GM12891 (cell line): Measurements from ENCODE around the gene LASP1NB.

Experiments used
- DNase-seq: peaks from one replicate; pipeline ENCODE4 v3.0.0; 2011; ENCODE audit warnings: low spot score; ENCODE audit not compliant: insufficient read length
- FAIRE-seq: peaks from 2 replicates; lab custom pipeline; 2011; peaks lifted over from hg19 to GRCh38; lab: Jason Lieb, UNC
- PAX5 ChIP-seq: IDR thresholded peaks from 2 replicates; pipeline ENCODE4 v1.6.1; 2011; ENCODE audit warnings: low read length, moderate library complexity, mild to moderate bottlenecking; ENCODE audit not compliant: insufficient read depth, severe bottlenecking
- POLR2A ChIP-seq: IDR thresholded peaks from 2 replicates; pipeline ENCODE4 v1.6.1; 2011; ENCODE audit warnings: low read depth, low read length, control low read depth
- POLR2AphosphoS5 ChIP-seq: IDR thresholded peaks from 2 replicates; pipeline ENCODE4 v1.6.1; 2011; ENCODE audit warnings: low read depth, low read length, control low read depth
- POU2F2 ChIP-seq: IDR thresholded peaks from 2 replicates; pipeline ENCODE4 v1.6.1; 2011; ENCODE audit warnings: low read depth, mild to moderate bottlenecking, control low read depth, low read length, moderate library complexity
- SPI1 ChIP-seq: IDR thresholded peaks from 2 replicates; pipeline ENCODE4 v1.6.1; 2011; ENCODE audit warnings: low read depth, low read length, control low read depth
- TAF1 ChIP-seq: IDR thresholded peaks from 2 replicates; pipeline ENCODE4 v1.6.1; 2011; ENCODE audit warnings: low read depth, low read length, control low read depth

Gene LASP1NB

DNA sequence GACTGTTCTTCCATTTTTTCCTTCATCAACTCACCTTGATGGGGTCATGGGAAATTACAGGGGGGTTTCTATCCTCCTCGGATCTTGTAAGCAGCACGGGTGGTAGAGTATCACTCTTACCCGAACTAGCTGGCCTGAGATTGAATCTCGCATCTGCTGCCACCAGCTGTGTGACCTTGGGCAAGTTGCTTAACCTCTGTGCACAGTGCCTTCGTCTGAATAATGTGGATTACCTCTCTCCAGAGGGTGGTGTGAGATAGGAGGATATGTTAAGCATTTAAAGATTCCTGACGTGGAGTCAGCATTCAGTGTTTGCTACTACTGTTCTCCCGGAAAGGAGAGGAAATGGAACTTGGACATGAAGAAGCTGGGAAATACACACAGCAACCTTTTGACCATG lies 31.1 kb upstream of the LASP1NB start:
- FAIRE-seq, result no peak
- DNase-seq, result no peak
- TF ChIP-seq TAF1 (no peak), PAX5 (no peak), POU2F2 (no peak), SPI1 (no peak), POLR2AphosphoS5 (no peak), POLR2A (no peak)

DNA sequence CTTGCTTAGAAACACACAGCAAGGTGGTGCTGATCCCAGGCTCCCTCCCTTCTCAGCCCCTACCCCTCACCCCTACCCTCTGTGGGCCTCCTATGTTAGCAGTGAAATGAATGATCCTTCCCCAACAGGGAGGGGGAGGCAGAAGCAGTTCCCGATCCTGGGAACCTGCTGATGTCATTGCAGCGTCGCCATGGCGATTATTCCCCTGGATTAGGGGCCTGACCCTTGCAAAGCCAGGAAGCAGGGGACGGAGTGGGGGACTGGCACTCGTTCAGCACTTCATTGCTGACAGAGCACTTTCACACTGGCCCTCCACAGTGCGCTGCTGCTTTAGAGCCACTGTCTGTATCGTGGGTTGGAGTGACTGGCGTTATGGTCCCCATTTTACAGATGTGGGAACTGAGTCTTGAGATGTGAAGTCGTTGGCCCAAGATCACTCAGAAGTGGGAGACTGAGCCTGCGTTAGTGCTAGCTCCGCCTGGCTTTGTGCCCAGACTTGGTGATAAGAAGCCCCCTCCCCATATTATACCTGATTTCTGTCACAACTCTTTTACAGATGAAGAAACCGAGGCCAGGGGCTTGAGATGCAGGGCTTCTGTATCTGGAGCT lies 29.0 kb upstream of the LASP1NB start:
- no peak for FAIRE-seq
- TF ChIP-seq TAF1, result no peak
- TF ChIP-seq SPI1, result no peak
- no peak for TF ChIP-seq PAX5
- TF ChIP-seq POU2F2, result no peak
- no peak for TF ChIP-seq POLR2A
- no peak for TF ChIP-seq POLR2AphosphoS5

GRCh38 chr17:38897176-38897575 lies 28.2 kb upstream of the LASP1NB start:
- no peak for DNase-seq
- no peak for TF ChIP-seq POU2F2
- TF ChIP-seq POLR2A, result no peak
- TF ChIP-seq PAX5, result no peak
- no peak for TF ChIP-seq TAF1
- no peak for TF ChIP-seq POLR2AphosphoS5
- no peak for TF ChIP-seq SPI1
- FAIRE-seq, result no peak

More for the DNA sequence above, 29.0 kb upstream of the LASP1NB start:
- DNase-seq, result no peak

- no peak for FAIRE-seq
- no peak for TF ChIP-seq POLR2AphosphoS5
- TF ChIP-seq POU2F2, result no peak
- TF ChIP-seq POLR2A, result no peak
- DNase-seq, result no peak
Observed at GRCh38 chr17:38897671-38898290, 27.6 kb upstream of the LASP1NB start.

- no peak for DNase-seq
- TF ChIP-seq SPI1, result no peak
- no peak for TF ChIP-seq POU2F2
- TF ChIP-seq POLR2A, result no peak
- TF ChIP-seq TAF1, result no peak
- TF ChIP-seq POLR2AphosphoS5, result no peak
- no peak for TF ChIP-seq PAX5
- no peak for FAIRE-seq
Observed at GRCh38 chr17:38898291-38898679, 27.1 kb upstream of the LASP1NB start.

GRCh38 chr17:38898812-38899348 lies 26.5 kb upstream of the LASP1NB start:
- FAIRE-seq, result peak; percentile 99
- DNase-seq, result peak; percentile 96
- TF ChIP-seq POU2F2 (peak; percentile 13; the same call in 1 of the 2 replicates), POLR2A (peak; percentile 61), TAF1 (peak; percentile 22; the same call in 1 of the 2 replicates), PAX5 (no peak), SPI1 (peak; percentile 54), POLR2AphosphoS5 (no peak)

DNA sequence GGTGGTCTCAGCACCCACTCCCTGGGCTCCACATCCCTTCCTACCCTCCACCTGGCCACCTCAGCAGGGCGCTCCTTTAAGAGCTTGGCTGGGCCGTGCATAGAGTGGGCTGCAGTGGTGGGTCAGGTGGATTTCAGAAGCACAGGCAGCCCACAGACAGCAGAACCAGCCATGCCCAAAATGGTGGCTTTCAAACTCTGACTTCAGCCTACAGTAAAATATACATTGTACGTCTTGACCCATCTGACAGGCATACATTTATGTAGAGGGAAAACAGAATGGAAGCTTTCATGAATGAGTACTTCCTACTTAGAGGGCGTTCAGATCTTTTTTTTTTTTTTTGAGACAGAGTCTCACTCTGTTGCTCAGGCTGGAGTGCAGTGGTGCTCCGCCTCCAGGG lies 26.0 kb upstream of the LASP1NB start:
- no peak for TF ChIP-seq SPI1
- no peak for TF ChIP-seq POLR2A
- TF ChIP-seq POLR2AphosphoS5, result no peak
- no peak for TF ChIP-seq POU2F2
- TF ChIP-seq PAX5, result no peak
- no peak for TF ChIP-seq TAF1
- FAIRE-seq, result no peak
- DNase-seq, result no peak

- DNase-seq (no peak), FAIRE-seq (no peak)
- no peak for TF ChIP-seq POU2F2
- TF ChIP-seq SPI1, result no peak
- no peak for TF ChIP-seq POLR2AphosphoS5
- no peak for TF ChIP-seq TAF1
- TF ChIP-seq PAX5, result no peak
- TF ChIP-seq POLR2A, result no peak
Observed at GRCh38 chr17:38900978-38901656, 24.3 kb upstream of the LASP1NB start.

- no peak for TF ChIP-seq SPI1
- no peak for TF ChIP-seq TAF1
- no peak for TF ChIP-seq POLR2AphosphoS5
- TF ChIP-seq POU2F2, result no peak
- TF ChIP-seq PAX5, result no peak
- TF ChIP-seq POLR2A, result no peak
- no peak for DNase-seq
- no peak for FAIRE-seq
Observed at GRCh38 chr17:38903404-38903803, 22.0 kb upstream of the LASP1NB start.

- TF ChIP-seq POLR2A, result no peak
- TF ChIP-seq POLR2AphosphoS5, result no peak
- no peak for TF ChIP-seq PAX5
- no peak for TF ChIP-seq POU2F2
- TF ChIP-seq SPI1, result no peak
- TF ChIP-seq TAF1, result no peak
- FAIRE-seq, result no peak
- DNase-seq, result no peak
Observed at GRCh38 chr17:38904892-38905291, 20.5 kb upstream of the LASP1NB start.
